Right lobe of liver (tissue), 6 donors: ENCODE measurements around the gene NPEPL1. TPM values are rescaled to one million over a fixed set of nuclear protein-coding genes. Genes with fewer than 3 reads are reported as not detected.

ENCODE experiments used
- ATAC-seq, 4 donors: fragments of 200-7000 bp; cut with Tn5 transposase; one replicate each; pipeline ENCODE4 v1.9.1; 2020; ENCODE audit warnings: mild to moderate bottlenecking in 4 of 4, moderate library complexity in 4 of 4
- DNase-seq, 3 donors: peaks; one replicate each; pipeline ENCODE4 v3.0.0-alpha.2; 2020
- H3K27ac ChIP-seq, 3 donors: fragments of 200-600 bp; one replicate each; pipeline ENCODE4 v1.8.0; 2022
- H3K27me3 ChIP-seq, 2 donors: fragments of 200-600 bp; one replicate each; pipeline ENCODE4 v1.8.0; 2022
- H3K36me3 ChIP-seq, 4 donors: fragments of 200-600 bp; sonication (generic) in 1 of 4; one replicate each; pipeline versions ENCODE4 v1.5.1 to v1.8.0; 2017 to 2022; ENCODE audit warnings: control low read depth in 1 of 4
- H3K4me1 ChIP-seq, 4 donors: fragments of 200-600 bp; sonication (generic) in 1 of 4; one replicate each; pipeline versions ENCODE4 v1.5.1 to v1.8.0; 2017 to 2022; ENCODE audit warnings: control low read depth in 1 of 4
- H3K4me3 ChIP-seq, 3 donors: fragments of 200-600 bp; one replicate each; pipeline ENCODE4 v1.8.0; 2022
- H3K9me3 ChIP-seq, 4 donors: fragments of 200-600 bp; sonication (generic) in 1 of 4; one replicate each; pipeline versions ENCODE4 v1.5.1 to v1.8.0; 2017 to 2022; ENCODE audit warnings: control low read depth in 1 of 4
- CTCF ChIP-seq, 4 donors: fragments of 200-600 bp in 3 of 4; fragments of 450-650 bp in 1 of 4; IDR thresholded peaks; one replicate each; pipeline versions ENCODE4 v1.5.1 to v1.8.0; 2016 to 2022; ENCODE audit warnings: antibody characterized with exemption in 4 of 4, mild to moderate bottlenecking in 2 of 4
- POLR2A ChIP-seq: fragments of 450-650 bp; IDR thresholded peaks from one replicate; pipeline ENCODE4 v1.6.1; 2017; ENCODE audit warnings: antibody characterized with exemption, mild to moderate bottlenecking
- WGBS: methylation state at CpG from one replicate; pipeline ENCODE4 v1.1.6; 2018; ENCODE audit warnings: low coverage, low lambda C conversion rate; ENCODE audit not compliant: insufficient coverage; ENCODE audit errors: missing lambda C conversion rate; 5-methylcytosine and 5-hydroxymethylcytosine counted together
- intact Hi-C, 2 donors: fragments of 100-400 bp; cut with DNase I; formaldehyde crosslinking; loops; one replicate each; pipeline versions ENCODE4 v1.11.2 to v1.14.1; 2022
- total RNA-seq, 6 experiments: library from RNA; depleted of rRNA in 2 of 6; stranded (reverse); fragments of >200 nt in 2 of 6; fragmentation: NEBNext Ultra II Directional in 3 of 6; extraction: Animal tissue kit (Norgen Biotek cat#: 25700) in 3 of 6; gene quantifications; one replicate each; pipeline versions ENCODE4 v1.1.0 to v1.2.4, GENCODE V29; 2016 to 2023
- donor health status: DM: no; HTN: yes; CAD: no.
- donor health status: DM: no; HTN: no; CAD: no.
- donor health status: DM: no; HTN: no; CAD: no.
- donor health status: DM: no; HTN: yes; CAD: no.
- donor health status: DM: no; HTN: yes; CAD: no.

Gene NPEPL1
- total RNA-seq, 6 experiments from 2014 or later: 7.7 to 13.9 (median 10.1) TPM

- no peaks in the 10 kb centered on the region for H3K36me3 ChIP-seq
- H3K4me1 ChIP-seq: no peaks in the 10 kb centered on the region
- no peak overlapping the region for H3K4me3 ChIP-seq
- no peak for ATAC-seq
- H3K9me3 ChIP-seq: no peaks in the 10 kb centered on the region
- intact Hi-C loops: no loop called here
- TF ChIP-seq POLR2A (no peak), CTCF (IDR thresholded peaks at IDR 0.05) (no peak)
- H3K27ac ChIP-seq: no peak overlapping the region
- no peaks in the 10 kb centered on the region for H3K27me3 ChIP-seq
- WGBS: no CpG with 5 or more reads among the region's 15 CpGs
- peak; percentile 20 to 49 (median 29) for DNase-seq
Observed at GRCh38 chr20:58718121-58718563, 25.5 kb downstream of the NPEPL1 start.

GRCh38 chr20:58718729-58719128 lies 26.1 kb downstream of the NPEPL1 start:
- intact Hi-C loops: no loop called here
- Histone ChIP-seq H3K4me1 (no peaks in the 10 kb centered on the region), H3K36me3 (no peaks in the 10 kb centered on the region), H3K27ac (no peak overlapping the region), H3K27me3 (no peaks in the 10 kb centered on the region), H3K9me3 (no peaks in the 10 kb centered on the region), H3K4me3 (no peak overlapping the region)
- ATAC-seq (no peak), DNase-seq (peak in 2 of 3 donors; percentile 28 to 32)
- TF ChIP-seq CTCF (IDR thresholded peaks at IDR 0.05): no peak
- no peak for TF ChIP-seq POLR2A
- WGBS: 79% methylated on average over 6 of the region's 10 CpGs

GRCh38 chr20:58719258-58719657 lies 26.7 kb downstream of the NPEPL1 start:
- Histone ChIP-seq H3K27me3 (no peaks in the 10 kb centered on the region), H3K4me1 (no peaks in the 10 kb centered on the region), H3K27ac (no peak overlapping the region), H3K4me3 (no peak overlapping the region), H3K9me3 (no peaks in the 10 kb centered on the region), H3K36me3 (no peaks in the 10 kb centered on the region)
- intact Hi-C loops: no loop called here
- 65% methylated on average over 2 of the region's 7 CpGs for WGBS
- ATAC-seq (no peak), DNase-seq (peak in 1 of 3 donors; percentile 39)
- TF ChIP-seq POLR2A (no peak), CTCF (IDR thresholded peaks at IDR 0.05) (no peak)

GRCh38 chr20:58719971-58720371 lies 27.4 kb downstream of the NPEPL1 start:
- no CpG with 5 or more reads among the region's 6 CpGs for WGBS
- no peak for ATAC-seq

More at GRCh38 chr20:58719971-58720371, 27.4 kb downstream of the NPEPL1 start:
- peak in 1 of 3 donors; percentile 22 for DNase-seq
- intact Hi-C loops: no loop called here
- TF ChIP-seq POLR2A: no peak
- no peak for TF ChIP-seq CTCF (IDR thresholded peaks at IDR 0.05)
- Histone ChIP-seq H3K9me3 (no peaks in the 10 kb centered on the region), H3K27ac (no peak overlapping the region), H3K4me1 (no peaks in the 10 kb centered on the region), H3K36me3 (no peaks in the 10 kb centered on the region), H3K4me3 (no peak overlapping the region), H3K27me3 (no peaks in the 10 kb centered on the region)
